Endothelial cell of umbilical vein (primary cell): ENCODE measurements around the gene OR5C1. TPM values are rescaled to one million over a fixed set of nuclear protein-coding genes. Genes with fewer than 3 reads are reported as not detected.

Source experiments
- BruUV-seq: library from RNA; stranded (reverse); fragments of 400-500 nt; replicated peaks from 2 replicates; lab custom pipeline; 2021; lab: Mats Ljungman, UMichigan
- CTCF ChIA-PET: fragments of 300-600, 350-600 bp; sonication (Branson Sonifier 250); formaldehyde crosslinking; loops from one replicate; lab custom pipeline; 2021; ENCODE audit warnings: antibody characterized with exemption, inconsistent platforms; lab: Charles Lee
- POLR2A ChIA-PET: fragments of 300-600, 350-600 bp; sonication (Branson Sonifier 250); formaldehyde crosslinking; loops from one replicate; lab custom pipeline; 2021; ENCODE audit warnings: antibody characterized with exemption, inconsistent platforms; lab: Charles Lee
- DNase-seq: peaks from one replicate; pipeline ENCODE4 v3.0.0-alpha.2; 2011; ENCODE audit warnings: low read depth, low spot score
- FAIRE-seq: peaks from 2 replicates; lab custom pipeline; 2011; peaks lifted over from hg19 to GRCh38; lab: Jason Lieb, UNC
- H2AFZ ChIP-seq: 2 replicates; pipeline ENCODE4 v1.6.0; 2012; ENCODE audit warnings: low read depth, low read length, control low read depth, inconsistent platforms
- H3K27ac ChIP-seq: 2 replicates; pipeline ENCODE4 v1.5.1; 2011; ENCODE audit warnings: low read depth, mild to moderate bottlenecking, control low read depth, low read length, moderate library complexity; ENCODE audit not compliant: insufficient read depth
- H3K27me3 ChIP-seq, 2 experiments: 2 replicates each; pipeline versions ENCODE4 v1.6.0 to v1.6.1; 2011; ENCODE audit warnings: low read length in 2 of 2, mixed read lengths in 1 of 2; ENCODE audit not compliant: control insufficient read depth in 2 of 2, insufficient read depth in 2 of 2
- H3K36me3 ChIP-seq, 2 experiments: 2 replicates in 1 of 2; 3 replicates in 1 of 2; pipeline ENCODE4 v1.5.1; 2011; ENCODE audit warnings: low read length in 2 of 2, mild to moderate bottlenecking in 1 of 2, moderate library complexity in 1 of 2; ENCODE audit not compliant: control insufficient read depth in 2 of 2, insufficient read depth in 2 of 2; ENCODE audit errors: extremely low read depth in 1 of 2
- H3K4me1 ChIP-seq: 3 replicates; pipeline ENCODE4 v1.5.1; 2011; ENCODE audit warnings: mild to moderate bottlenecking, low read length; ENCODE audit not compliant: control insufficient read depth, insufficient read depth; ENCODE audit errors: extremely low read depth
- H3K4me2 ChIP-seq: 2 replicates; pipeline ENCODE4 v1.6.1; 2011; ENCODE audit warnings: low read length, control low read depth, mixed read lengths; ENCODE audit not compliant: insufficient read depth
- H3K4me3 ChIP-seq, 3 experiments: fragments of 200-600 bp in 1 of 3; sonication (generic), shearing (Covaris generic) in 1 of 3; replicated peaks in 1 of 3; 2 replicates each; pipeline ENCODE4 v1.5.1; 2011 to 2016; ENCODE audit warnings: control low read depth in 3 of 3, low read length in 3 of 3, mild to moderate bottlenecking in 2 of 3, inconsistent platforms in 1 of 3, low read depth in 1 of 3, moderate library complexity in 1 of 3; ENCODE audit not compliant: insufficient read depth in 1 of 3
- H3K79me2 ChIP-seq: 2 replicates; pipeline ENCODE4 v1.6.0; 2012; ENCODE audit warnings: low read length, inconsistent platforms; ENCODE audit not compliant: control insufficient read depth, insufficient read depth
- H3K9ac ChIP-seq: replicated peaks from 2 replicates; pipeline ENCODE3; 2011; ENCODE audit warnings: low read length, control low read depth; ENCODE audit not compliant: insufficient read depth; ENCODE audit errors: extremely low read depth
- H3K9me1 ChIP-seq: replicated peaks from 3 replicates; pipeline ENCODE4 v1.6.0; 2011; ENCODE audit warnings: mild to moderate bottlenecking, low read length; ENCODE audit not compliant: control insufficient read depth, insufficient read depth; ENCODE audit errors: extremely low read depth
- H3K9me3 ChIP-seq: replicated peaks from 2 replicates; pipeline ENCODE4 v1.5.1; 2012; ENCODE audit warnings: low read length, inconsistent platforms; ENCODE audit not compliant: control insufficient read depth, insufficient read depth
- H4K20me1 ChIP-seq: replicated peaks from 2 replicates; pipeline ENCODE3; 2011; ENCODE audit warnings: mild to moderate bottlenecking, low read length; ENCODE audit not compliant: control insufficient read depth, insufficient read depth; ENCODE audit errors: extremely low read depth
- CTCF ChIP-seq, 2 donors: IDR thresholded peaks; 1 replicate in 1 of 2; 2 replicates in 1 of 2; pipeline ENCODE4 v1.5.1; 2011; ENCODE audit warnings: low read length in 2 of 2, mild to moderate bottlenecking in 2 of 2, moderate library complexity in 2 of 2, control low read depth in 1 of 2, inconsistent platforms in 1 of 2, low read depth in 1 of 2; ENCODE audit not compliant: insufficient read depth in 1 of 2; ENCODE audit errors: extremely low read depth in 1 of 2
- EZH2 ChIP-seq: IDR thresholded peaks from 2 replicates; pipeline ENCODE4 v1.6.1; 2012; ENCODE audit warnings: borderline replicate concordance, low read depth, mild to moderate bottlenecking, moderate library complexity, low read length, inconsistent platforms; ENCODE audit not compliant: severe bottlenecking
- FOS ChIP-seq: IDR thresholded peaks from 2 replicates; pipeline ENCODE4 v1.6.1; 2011; ENCODE audit warnings: mild to moderate bottlenecking, low read length, moderate library complexity, borderline replicate concordance; ENCODE audit not compliant: insufficient read depth
- JUN ChIP-seq: IDR thresholded peaks from 2 replicates; pipeline ENCODE4 v1.6.1; 2011; ENCODE audit warnings: borderline replicate concordance, low read depth; ENCODE audit not compliant: insufficient read length, insufficient read depth
- MAX ChIP-seq: IDR thresholded peaks from 2 replicates; pipeline ENCODE4 v1.6.1; 2011; ENCODE audit not compliant: insufficient read depth, insufficient read length
- MYC ChIP-seq: IDR thresholded peaks from one replicate; pipeline ENCODE4 v1.6.1; 2011; ENCODE audit warnings: mild to moderate bottlenecking, low read depth, low read length
- POLR2A ChIP-seq: IDR thresholded peaks from 2 replicates; pipeline ENCODE4 v1.6.1; 2012; ENCODE audit warnings: low read depth, mild to moderate bottlenecking, control low read depth, low read length
- POLR2AphosphoS5 ChIP-seq: IDR thresholded peaks from 2 replicates; pipeline ENCODE4 v1.6.1; 2012; ENCODE audit warnings: low read depth, mild to moderate bottlenecking, control low read depth, low read length, moderate library complexity; ENCODE audit not compliant: insufficient read depth
- dilution Hi-C: fragments of 300-500 bp; cut with MboI; formaldehyde crosslinking; loops from one replicate; pipeline ENCODE4 v1.15.0; 2019; ENCODE audit warnings: low sequenced_read_pairs; ENCODE audit not compliant: extremely low pct_ligation_motif_present
- intact Hi-C: fragments of 100-400 bp; cut with micrococcal nuclease; formaldehyde crosslinking; loops from one replicate; pipeline ENCODE4 v1.10.0; 2022
- polyA plus RNA-seq, 4 experiments: library from polyadenylated mRNA; depleted of rRNA in 3 of 4; stranded (reverse) in 3 of 4; unstranded in 1 of 4; fragments of >200 nt; gene quantifications; 2 replicates each; pipeline versions ENCODE4 v1.2.1 to v1.2.3, GENCODE V29; 2011 to 2012; ENCODE audit warnings: missing spikeins in 1 of 4
- total RNA-seq: library from RNA; stranded (reverse); gene quantifications from 2 replicates; pipeline ENCODE4 v1.2.3, GENCODE V29; 2021

The OR5C1 gene
- total and polyA plus RNA-seq, 2 donors (not counting 3 experiments of a cell fraction or from before 2014, with no cell fraction given): not detected

- POLR2A ChIA-PET: interaction anchor here (0.7 to 2.7 kb wide), 2 partner anchors 13 to 118 kb away, joined by 3 to 8 read pairs; partner anchors contain the start of gene PDCL
- Histone ChIP-seq H3K9me1 (no peaks in the 10 kb centered on the region), H3K27me3 (no peaks in the 10 kb centered on the region), H3K9ac (peak overlapping the region; percentile 57), H4K20me1 (no peaks in the 10 kb centered on the region), H3K79me2 (peaks cover 5% of the 10 kb centered on the region), H3K27ac (peak overlapping the region; percentile 97), H3K4me3 (peak overlapping the region in 2 of 3 experiments; percentile 21 to 39), H3K4me1 (peaks cover 55% of the 10 kb centered on the region), H2AFZ (no peak overlapping the region), H3K9me3 (no peaks in the 10 kb centered on the region), H3K36me3 (no peaks in the 10 kb centered on the region), H3K4me2 (peak overlapping the region; percentile 82)
- intact Hi-C loops: loop anchor here (5.0 kb wide), 1 partner anchor 553 kb away; the partner anchor contains the start of genes MRRF and RBM18
- DNase-seq (peak; percentile 90), FAIRE-seq (peak; percentile 66)
- CTCF ChIA-PET: interaction anchor here (1.5 to 2.1 kb wide), 4 partner anchors 13 to 717 kb away, joined by 3 to 8 read pairs (median 4); partner anchors contain the start of gene PDCL
- dilution Hi-C loops: no loop called here
- TF ChIP-seq FOS (no peak), CTCF (IDR thresholded peaks at IDR 0.05; ENCODE audit: extremely low read depth in 1 of 2, insufficient read depth in 1 of 2, low read depth in 1 of 2, low read length in 2 of 2) (no peak), MAX (no peak), MYC (no peak), POLR2A (no peak), JUN (peak; percentile 22), POLR2AphosphoS5 (no peak), EZH2 (no peak)
- TSS peak; percentile 47 for BruUV-seq
Measured at GRCh38 chr9:122815544-122815943, 26.8 kb downstream of the OR5C1 start.
